GM19025 (cell line): ENCODE results near the gene DPEP1.
"Not testable (repeated sequence)": the region's sequence is repeated elsewhere in the genome, so short reads cannot be mapped to it uniquely, and the experiment has no call there.

Experiments used
- ATAC-seq: cut with Tn5 transposase; IDR thresholded peaks from one replicate; pipeline ENCODE4 v1.9.1; 2021; ENCODE audit warnings: mild to moderate bottlenecking, low read depth, moderate library complexity; ENCODE audit not compliant: unreplicated experiment

The DPEP1 gene

GRCh38 chr16:89670496-89671431 lies 57.3 kb downstream of the DPEP1 start:
- ATAC-seq = no peak

DNA sequence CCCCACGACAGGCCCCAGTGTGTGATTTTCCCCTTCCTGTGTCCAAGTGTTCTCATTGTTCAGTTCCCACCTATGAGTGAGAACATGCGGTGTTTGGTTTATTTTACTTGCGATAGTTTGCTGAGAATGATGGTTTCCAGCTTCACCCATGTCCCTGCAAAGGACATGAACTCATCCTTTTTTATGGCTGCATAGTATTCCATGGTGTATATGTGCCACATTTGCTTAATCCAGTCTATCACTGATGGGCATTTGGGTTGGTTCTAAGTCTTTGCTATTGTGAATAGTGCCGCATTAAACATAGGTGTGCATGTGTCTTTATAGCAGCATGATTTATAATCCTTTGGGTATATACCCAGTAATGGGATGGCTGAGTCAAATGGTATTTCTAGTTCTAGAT lies 58.1 kb downstream of the DPEP1 start:
- ATAC-seq = not testable (repeated sequence)

GRCh38 chr16:89672177-89672941 lies 58.9 kb downstream of the DPEP1 start:
- ATAC-seq = no peak

- no peak for ATAC-seq
These were observed 64.8 kb downstream of the DPEP1 start for GRCh38 chr16:89678258-89678657.

- ATAC-seq = no peak
These were observed 72.5 kb downstream of the DPEP1 start for GRCh38 chr16:89685916-89686315.

GRCh38 chr16:89686520-89687091 lies 73.2 kb downstream of the DPEP1 start, which contains the start of gene CDK10:
Gene CDK10, plus strand, starts transcription at chr16:89686689. Its CDS starts 22 bp downstream, at chr16:89686711.
- ATAC-seq = peak; percentile 81

DNA sequence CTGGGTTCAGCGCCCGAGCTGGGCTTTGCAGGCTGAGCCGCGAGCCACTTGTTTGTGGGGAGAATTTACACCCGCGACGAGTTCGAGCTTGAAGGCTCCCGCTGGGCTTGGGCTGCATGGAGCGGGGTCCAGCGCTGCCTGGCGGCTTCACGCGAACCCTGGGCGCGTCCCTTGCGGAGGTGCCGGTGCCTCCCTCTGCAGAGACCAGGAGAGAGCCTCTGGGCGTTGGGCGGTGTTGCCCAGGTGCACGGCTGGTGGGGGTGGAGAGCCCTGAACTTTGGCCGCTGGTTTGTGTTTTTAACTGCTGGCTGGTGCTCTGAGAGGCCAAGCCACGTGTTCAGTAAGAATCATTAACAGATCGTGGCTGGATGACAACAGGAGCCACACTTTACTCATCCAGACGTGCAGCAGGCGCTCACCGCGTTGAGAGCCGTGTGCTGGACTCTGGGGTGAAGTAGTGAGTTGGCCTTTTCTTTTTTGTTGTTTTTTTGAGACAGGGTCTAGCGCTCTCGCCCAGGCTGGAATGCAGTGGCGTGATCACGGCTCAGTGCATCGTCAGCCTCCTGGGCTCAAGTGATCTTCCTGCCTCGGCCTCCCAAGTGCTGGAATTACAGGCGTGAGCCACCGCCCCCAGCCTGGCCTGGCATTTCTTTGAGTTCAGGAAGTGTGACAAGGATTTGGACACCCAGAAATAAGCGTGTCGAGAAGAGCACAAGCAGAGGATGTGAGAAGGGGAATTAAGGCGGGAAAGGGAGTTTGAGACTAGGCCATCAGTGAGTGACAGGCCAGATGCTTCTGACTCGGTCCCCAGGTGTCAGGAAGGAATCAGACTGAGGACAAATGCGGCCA lies 73.9 kb downstream of the DPEP1 start:
- peak; percentile 39 for ATAC-seq
